Neural progenitor cell (in vitro differentiated cells): ENCODE measurements around the gene MATN1. TPM values are rescaled to one million over a fixed set of nuclear protein-coding genes. Genes with fewer than 3 reads are reported as not detected.
A peak's percentile ranks its signal among the peaks of the same experiment; 100 is the strongest.

Experiments used
- DNase-seq: peaks from one replicate; pipeline ENCODE4 v3.0.0-alpha.2; 2016; ENCODE audit warnings: low spot score
- H2AFZ ChIP-seq: fragments of 200-600 bp; sonication (generic); replicated peaks from 2 replicates; pipeline ENCODE4 v1.6.1; 2016; ENCODE audit warnings: antibody characterized with exemption
- H3F3A ChIP-seq: fragments of 200-600 bp; sonication (generic); 2 replicates; pipeline ENCODE4 v1.6.1; 2016; ENCODE audit warnings: antibody characterized with exemption, low read depth
- H3K27ac ChIP-seq: fragments of 200-600 bp; sonication (generic); 2 replicates; pipeline ENCODE4 v1.5.1; 2016; ENCODE audit warnings: mild to moderate bottlenecking
- H3K27me3 ChIP-seq: fragments of 200-600 bp; sonication (generic); 2 replicates; pipeline ENCODE4 v1.6.1; 2016; ENCODE audit warnings: mild to moderate bottlenecking, moderate library complexity
- H3K36me3 ChIP-seq: fragments of 200-600 bp; sonication (generic); 2 replicates; pipeline ENCODE4 v1.5.1; 2016
- H3K4me1 ChIP-seq: fragments of 200-600 bp; sonication (generic); 2 replicates; pipeline ENCODE4 v1.6.1; 2016; ENCODE audit warnings: mixed run types
- H3K4me2 ChIP-seq: fragments of 200-600 bp; sonication (generic); 2 replicates; pipeline ENCODE4 v1.6.1; 2016
- H3K4me3 ChIP-seq: fragments of 200-600 bp; sonication (generic); 2 replicates; pipeline ENCODE4 v1.5.1; 2016
- H3K79me2 ChIP-seq: fragments of 200-600 bp; sonication (generic); 2 replicates; pipeline ENCODE4 v1.6.1; 2016; ENCODE audit warnings: low read depth
- H3K9ac ChIP-seq: fragments of 200-600 bp; sonication (generic); 2 replicates; pipeline ENCODE4 v1.6.1; 2016
- H3K9me3 ChIP-seq: fragments of 200-600 bp; sonication (generic); 2 replicates; pipeline ENCODE4 v1.5.1; 2016; ENCODE audit warnings: low read depth
- H4K20me1 ChIP-seq: fragments of 200-600 bp; sonication (generic); 2 replicates; pipeline ENCODE4 v1.6.1; 2016; ENCODE audit warnings: low read depth
- H3K27ac Mint-ChIP-seq: 3 replicates; pipeline ENCODE4 v1.8.0; 2021; ENCODE audit warnings: mixed read lengths
- H3K27me3 Mint-ChIP-seq: 2 replicates; pipeline ENCODE4 v1.8.0; 2022; ENCODE audit warnings: low read depth, mild to moderate bottlenecking, inconsistent platforms, moderate library complexity, mixed read lengths; ENCODE audit not compliant: insufficient read depth
- H3K36me3 Mint-ChIP-seq: 3 replicates; pipeline ENCODE4 v1.8.0; 2021; ENCODE audit warnings: mixed read lengths
- H3K4me1 Mint-ChIP-seq: 3 replicates; pipeline ENCODE4 v1.8.0; 2021; ENCODE audit warnings: mixed read lengths
- H3K4me3 Mint-ChIP-seq: 3 replicates; pipeline ENCODE4 v1.8.0; 2021; ENCODE audit warnings: mild to moderate bottlenecking, moderate library complexity, mixed read lengths
- H3K9me3 Mint-ChIP-seq: 3 replicates; pipeline ENCODE4 v1.8.0; 2020; ENCODE audit warnings: mixed read lengths
- CTCF ChIP-seq: fragments of 200-600 bp; sonication (generic); IDR thresholded peaks from 2 replicates; pipeline ENCODE4 v1.5.1; 2017; ENCODE audit warnings: antibody characterized with exemption, mild to moderate bottlenecking
- EZH2 ChIP-seq: fragments of 200-600 bp; sonication (generic); IDR thresholded peaks from 2 replicates; pipeline ENCODE4 v1.6.1; 2017; ENCODE audit warnings: antibody characterized with exemption, mild to moderate bottlenecking, moderate library complexity
- EZH2phosphoT487 ChIP-seq: fragments of 200-600 bp; sonication (generic); IDR thresholded peaks from 2 replicates; pipeline ENCODE4 v1.6.1; 2017; ENCODE audit warnings: antibody characterized with exemption
- total RNA-seq: library from RNA; depleted of rRNA; stranded (reverse); fragments of >200 nt; gene quantifications from 2 replicates; pipeline ENCODE4 v1.2.3, GENCODE V29; 2015; ENCODE audit warnings: low replicate concordance

Gene MATN1
- total RNA-seq, 1 donor from 2014 or later: not detected

GRCh38 chr1:30735124-30735523 lies 11.7 kb upstream of the MATN1 start:
- Histone ChIP-seq H3F3A (no peaks in the 10 kb centered on the region), H3K27ac (no peak overlapping the region), H3K9ac (no peak overlapping the region), H3K4me1 (peaks cover 8% of the 10 kb centered on the region), H3K27me3 (no peaks in the 10 kb centered on the region), H4K20me1 (no peaks in the 10 kb centered on the region), H2AFZ (no peak overlapping the region), H3K79me2 (no peaks in the 10 kb centered on the region), H3K4me2 (no peak overlapping the region), H3K9me3 (no peaks in the 10 kb centered on the region), H3K4me3 (no peak overlapping the region), H3K36me3 (no peaks in the 10 kb centered on the region)
- no peak for DNase-seq
- peak overlapping the region; percentile 35 for H3K27ac Mint-ChIP-seq
- H3K4me3 Mint-ChIP-seq: no peak overlapping the region
- H3K9me3 Mint-ChIP-seq: no peaks in the 10 kb centered on the region
- TF ChIP-seq EZH2phosphoT487: no peak
- H3K4me1 Mint-ChIP-seq: peaks cover 13% of the 10 kb centered on the region
- peaks cover 8% of the 10 kb centered on the region for H3K27me3 Mint-ChIP-seq
- H3K36me3 Mint-ChIP-seq: no peaks in the 10 kb centered on the region

- H3K27ac ChIP-seq: no peak overlapping the region
- H3K9ac ChIP-seq: no peak overlapping the region
- H3K9me3 ChIP-seq: no peaks in the 10 kb centered on the region
- no peak overlapping the region for H3K27ac Mint-ChIP-seq
- no peaks in the 10 kb centered on the region for H3K36me3 ChIP-seq
- H3K27me3 Mint-ChIP-seq: peaks cover 8% of the 10 kb centered on the region
- no peaks in the 10 kb centered on the region for H4K20me1 ChIP-seq
- peaks cover 13% of the 10 kb centered on the region for H3K4me1 Mint-ChIP-seq
- H3K4me2 ChIP-seq: no peak overlapping the region
- TF ChIP-seq EZH2: no peak
- TF ChIP-seq EZH2phosphoT487: no peak
- no peak for TF ChIP-seq CTCF
- H2AFZ ChIP-seq: no peak overlapping the region
- H3K4me3 ChIP-seq: no peak overlapping the region
- H3K9me3 Mint-ChIP-seq: no peaks in the 10 kb centered on the region
- H3K36me3 Mint-ChIP-seq: no peaks in the 10 kb centered on the region
- DNase-seq: no peak
- no peak overlapping the region for H3K4me3 Mint-ChIP-seq
- no peaks in the 10 kb centered on the region for H3K27me3 ChIP-seq
- H3K4me1 ChIP-seq: peaks cover 8% of the 10 kb centered on the region
- H3K79me2 ChIP-seq: no peaks in the 10 kb centered on the region
- no peaks in the 10 kb centered on the region for H3F3A ChIP-seq
These were observed 11.2 kb upstream of the MATN1 start for GRCh38 chr1:30734580-30734979.

GRCh38 chr1:30734106-30734505 lies 10.7 kb upstream of the MATN1 start:
- Mint-ChIP-seq H3K27me3 (peaks cover 8% of the 10 kb centered on the region), H3K4me1 (peaks cover 16% of the 10 kb centered on the region), H3K4me3 (no peak overlapping the region), H3K27ac (no peak overlapping the region), H3K9me3 (no peaks in the 10 kb centered on the region), H3K36me3 (no peaks in the 10 kb centered on the region)
- peaks cover 8% of the 10 kb centered on the region for H3K4me1 ChIP-seq
- no peak overlapping the region for H3K9ac ChIP-seq
- no peak overlapping the region for H2AFZ ChIP-seq
- no peak for TF ChIP-seq EZH2
- no peak for TF ChIP-seq EZH2phosphoT487
- TF ChIP-seq CTCF: no peak
- H3K9me3 ChIP-seq: no peaks in the 10 kb centered on the region
- DNase-seq: no peak
- no peaks in the 10 kb centered on the region for H3F3A ChIP-seq
- no peak overlapping the region for H3K27ac ChIP-seq
- H3K36me3 ChIP-seq: no peaks in the 10 kb centered on the region
- no peaks in the 10 kb centered on the region for H4K20me1 ChIP-seq
- no peaks in the 10 kb centered on the region for H3K79me2 ChIP-seq
- H3K27me3 ChIP-seq: no peaks in the 10 kb centered on the region
- H3K4me2 ChIP-seq: no peak overlapping the region
- H3K4me3 ChIP-seq: no peak overlapping the region

- H3K27me3 Mint-ChIP-seq: peaks cover 7% of the 10 kb centered on the region
- Histone ChIP-seq H3K4me2 (no peak overlapping the region), H3K27me3 (no peaks in the 10 kb centered on the region), H3K4me3 (no peak overlapping the region), H3K4me1 (peaks cover 8% of the 10 kb centered on the region), H2AFZ (no peak overlapping the region), H3K9ac (no peak overlapping the region), H4K20me1 (no peaks in the 10 kb centered on the region), H3K9me3 (no peaks in the 10 kb centered on the region), H3K27ac (no peak overlapping the region), H3K79me2 (no peaks in the 10 kb centered on the region), H3K36me3 (no peaks in the 10 kb centered on the region), H3F3A (no peaks in the 10 kb centered on the region)
- H3K27ac Mint-ChIP-seq: no peak overlapping the region
- DNase-seq: no peak
- TF ChIP-seq EZH2: no peak
- H3K9me3 Mint-ChIP-seq: no peaks in the 10 kb centered on the region
- H3K36me3 Mint-ChIP-seq: no peaks in the 10 kb centered on the region
- H3K4me1 Mint-ChIP-seq: peaks cover 23% of the 10 kb centered on the region
- no peak overlapping the region for H3K4me3 Mint-ChIP-seq
These were observed 10.1 kb upstream of the MATN1 start for GRCh38 chr1:30733493-30733892.
